GM21576 (cell line): ENCODE results near the gene PLXNA2.
A peak's percentile ranks its signal among the peaks of the same experiment; 100 is the strongest.

ENCODE experiments used
- ATAC-seq: cut with Tn5 transposase; IDR thresholded peaks from one replicate; pipeline ENCODE4 v1.9.1; 2021; ENCODE audit warnings: mild to moderate bottlenecking, moderate library complexity; ENCODE audit not compliant: unreplicated experiment

The PLXNA2 gene, protein sequence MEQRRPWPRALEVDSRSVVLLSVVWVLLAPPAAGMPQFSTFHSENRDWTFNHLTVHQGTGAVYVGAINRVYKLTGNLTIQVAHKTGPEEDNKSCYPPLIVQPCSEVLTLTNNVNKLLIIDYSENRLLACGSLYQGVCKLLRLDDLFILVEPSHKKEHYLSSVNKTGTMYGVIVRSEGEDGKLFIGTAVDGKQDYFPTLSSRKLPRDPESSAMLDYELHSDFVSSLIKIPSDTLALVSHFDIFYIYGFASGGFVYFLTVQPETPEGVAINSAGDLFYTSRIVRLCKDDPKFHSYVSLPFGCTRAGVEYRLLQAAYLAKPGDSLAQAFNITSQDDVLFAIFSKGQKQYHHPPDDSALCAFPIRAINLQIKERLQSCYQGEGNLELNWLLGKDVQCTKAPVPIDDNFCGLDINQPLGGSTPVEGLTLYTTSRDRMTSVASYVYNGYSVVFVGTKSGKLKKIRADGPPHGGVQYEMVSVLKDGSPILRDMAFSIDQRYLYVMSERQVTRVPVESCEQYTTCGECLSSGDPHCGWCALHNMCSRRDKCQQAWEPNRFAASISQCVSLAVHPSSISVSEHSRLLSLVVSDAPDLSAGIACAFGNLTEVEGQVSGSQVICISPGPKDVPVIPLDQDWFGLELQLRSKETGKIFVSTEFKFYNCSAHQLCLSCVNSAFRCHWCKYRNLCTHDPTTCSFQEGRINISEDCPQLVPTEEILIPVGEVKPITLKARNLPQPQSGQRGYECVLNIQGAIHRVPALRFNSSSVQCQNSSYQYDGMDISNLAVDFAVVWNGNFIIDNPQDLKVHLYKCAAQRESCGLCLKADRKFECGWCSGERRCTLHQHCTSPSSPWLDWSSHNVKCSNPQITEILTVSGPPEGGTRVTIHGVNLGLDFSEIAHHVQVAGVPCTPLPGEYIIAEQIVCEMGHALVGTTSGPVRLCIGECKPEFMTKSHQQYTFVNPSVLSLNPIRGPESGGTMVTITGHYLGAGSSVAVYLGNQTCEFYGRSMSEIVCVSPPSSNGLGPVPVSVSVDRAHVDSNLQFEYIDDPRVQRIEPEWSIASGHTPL (N-terminal part only)

DNA sequence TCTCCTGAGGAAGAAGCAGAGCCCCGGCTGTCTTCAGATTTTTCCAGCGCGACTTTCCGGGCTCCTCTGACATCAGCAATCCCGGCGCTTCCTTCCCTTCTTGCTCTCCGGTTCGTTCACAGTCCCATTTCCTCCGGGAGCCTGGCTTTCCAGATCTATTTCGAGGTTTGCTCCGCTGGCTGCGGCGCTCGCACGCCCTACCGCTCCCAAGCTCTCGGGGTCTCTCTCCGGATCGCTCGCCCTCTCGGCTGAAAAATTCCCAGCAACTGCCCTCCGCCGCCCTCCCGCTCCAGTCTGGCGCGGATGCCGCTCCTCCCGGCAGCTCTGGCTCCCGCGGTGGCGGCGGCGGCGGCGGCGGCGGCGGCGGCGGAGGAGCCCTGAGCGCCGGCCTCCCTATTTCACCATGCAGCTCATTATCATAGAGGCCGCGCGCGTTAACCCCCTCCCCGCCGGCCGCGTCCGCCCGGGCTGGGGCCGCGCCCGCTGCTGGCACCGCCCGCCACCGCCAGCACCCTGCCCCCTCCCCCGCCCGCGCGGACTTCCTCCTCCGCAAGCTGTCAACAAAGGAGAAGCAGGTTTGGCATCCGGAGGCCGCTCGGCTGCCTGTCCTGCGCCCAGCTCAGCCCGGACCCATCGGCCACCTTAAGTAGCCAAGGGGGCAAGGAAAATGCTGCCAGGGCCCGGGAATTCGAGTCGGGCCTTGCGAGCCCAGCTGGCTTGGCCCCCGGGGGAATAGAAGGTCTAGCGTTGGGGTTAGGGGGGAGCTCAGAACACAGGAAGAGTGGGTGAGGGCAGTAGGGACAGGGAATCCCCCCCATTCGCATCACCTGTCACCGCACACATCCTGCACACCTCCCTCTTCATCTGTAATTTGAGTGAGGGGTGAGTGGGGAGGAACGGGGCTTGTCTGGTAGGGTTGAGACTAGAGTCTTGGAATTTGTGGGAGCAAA, at the start of gene PLXNA2:
TSS of gene PLXNA2 (minus strand) at position 418 of the 950 bp plus-strand sequence. CDS start 26,462 bp downstream, outside the sequence.
- ATAC-seq = peak; percentile 40

DNA sequence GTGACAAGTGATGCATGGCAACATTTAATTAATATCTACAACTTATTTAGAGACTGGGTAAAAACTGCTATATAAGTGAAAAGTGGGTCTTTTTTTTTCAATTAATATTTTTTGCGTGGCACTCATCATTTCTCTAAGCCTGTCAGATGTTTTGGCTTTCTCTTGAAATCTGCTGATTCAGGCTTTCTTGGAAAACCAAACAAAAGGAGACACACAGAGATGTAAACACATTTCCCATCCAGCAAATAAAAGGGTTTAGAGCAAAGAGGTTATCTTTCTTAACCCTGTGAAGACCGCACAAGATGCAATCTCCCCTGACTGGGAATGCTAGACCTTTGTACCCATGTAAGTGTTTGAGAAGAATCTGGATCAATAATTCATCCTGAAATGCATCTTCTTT, 48.7 kb upstream of the PLXNA2 start:
- ATAC-seq = no peak

DNA sequence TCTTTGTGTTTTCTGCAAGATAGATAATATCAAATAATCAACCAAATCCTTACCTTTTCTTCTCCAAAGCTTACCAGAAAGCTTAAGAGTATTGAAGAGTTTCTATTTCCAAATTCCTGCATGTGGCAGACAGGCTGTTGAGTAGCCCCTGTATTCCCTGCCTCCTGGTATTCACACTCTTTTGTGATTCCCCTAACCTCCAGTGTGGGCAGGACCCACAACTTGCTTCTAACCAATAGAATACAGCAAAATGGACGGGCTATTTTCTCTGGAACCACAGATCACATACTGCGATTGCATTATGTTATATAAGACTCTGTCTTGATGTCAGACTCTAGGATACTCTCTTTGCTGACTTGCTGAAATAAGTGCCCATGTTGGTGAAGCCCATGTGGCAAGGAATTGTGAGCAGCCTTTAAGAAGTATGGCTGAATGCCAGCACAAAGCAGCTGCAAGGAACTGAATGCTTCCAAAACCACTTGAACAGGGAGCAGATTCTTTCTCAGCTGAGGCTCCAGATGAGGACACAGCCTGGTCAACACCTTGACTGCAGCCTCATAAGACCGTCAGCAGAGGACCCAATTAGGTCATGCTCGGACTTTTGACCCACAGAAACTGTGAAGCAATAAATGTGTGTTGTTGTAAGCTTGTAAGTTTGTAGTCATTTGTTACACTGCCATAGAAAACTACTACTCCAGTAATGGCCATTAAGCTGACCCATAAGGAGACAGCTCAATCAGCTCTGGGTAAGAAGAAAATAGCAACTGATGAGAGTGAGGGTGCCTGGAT, 47.9 kb upstream of the PLXNA2 start:
- ATAC-seq = no peak

DNA sequence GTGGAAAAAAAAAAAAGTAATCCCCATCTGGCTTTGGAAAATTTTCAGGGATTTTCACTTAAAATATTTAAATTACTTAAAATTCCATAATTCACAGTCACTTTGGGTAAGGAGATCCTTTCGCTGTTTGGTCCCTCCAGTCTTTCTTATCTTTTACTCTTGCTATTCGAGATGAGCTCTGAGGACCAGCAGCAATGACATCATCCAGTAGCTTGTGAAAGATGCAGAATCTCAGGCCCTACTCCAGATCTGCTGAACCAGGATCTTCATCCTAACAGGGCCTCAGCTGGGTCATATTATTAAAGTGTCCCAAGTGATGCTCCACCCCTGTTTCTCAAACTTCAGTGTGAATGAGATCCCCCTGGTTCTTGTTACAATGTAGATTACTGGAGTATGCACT, 46.9 kb upstream of the PLXNA2 start:
- ATAC-seq = no peak

DNA sequence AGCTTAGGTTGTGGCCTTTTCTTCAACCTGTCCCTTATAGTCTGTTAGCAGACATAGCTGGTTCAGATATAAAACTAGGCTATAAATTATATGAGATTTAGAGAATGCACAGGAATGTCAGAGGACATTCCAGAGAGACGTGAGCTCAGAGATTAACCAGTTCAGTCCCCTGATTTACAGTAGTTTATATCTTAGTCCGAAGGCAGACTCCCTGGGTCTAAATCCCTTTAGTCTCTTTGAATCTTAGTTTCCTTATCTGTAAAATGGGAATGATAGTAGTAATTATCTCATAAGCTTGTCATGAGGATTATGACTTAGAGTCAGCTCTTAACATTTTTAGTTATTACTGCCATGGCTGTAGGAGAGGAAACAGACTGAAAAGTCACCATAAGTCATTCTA, 45.5 kb upstream of the PLXNA2 start:
- no peak for ATAC-seq

DNA sequence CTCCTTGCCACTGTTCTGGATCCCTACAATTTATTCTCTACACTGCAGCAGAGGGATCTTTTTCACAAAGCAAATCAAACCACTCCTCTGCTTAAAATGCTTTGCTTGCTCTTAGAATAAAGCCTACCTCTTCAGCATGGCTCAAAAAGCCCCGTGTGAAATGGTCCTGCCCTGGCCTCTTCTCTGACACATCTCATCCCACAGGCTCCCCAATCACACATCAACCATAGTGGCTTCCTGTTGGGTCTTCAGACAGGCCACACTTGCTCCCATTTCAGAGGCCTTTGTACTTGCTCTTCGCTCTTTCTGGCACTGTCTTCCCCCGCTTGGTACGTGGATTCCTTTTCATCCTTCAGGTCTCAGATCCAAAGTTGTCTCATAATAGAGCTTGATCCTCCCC, 44.3 kb upstream of the PLXNA2 start:
- no peak for ATAC-seq

DNA sequence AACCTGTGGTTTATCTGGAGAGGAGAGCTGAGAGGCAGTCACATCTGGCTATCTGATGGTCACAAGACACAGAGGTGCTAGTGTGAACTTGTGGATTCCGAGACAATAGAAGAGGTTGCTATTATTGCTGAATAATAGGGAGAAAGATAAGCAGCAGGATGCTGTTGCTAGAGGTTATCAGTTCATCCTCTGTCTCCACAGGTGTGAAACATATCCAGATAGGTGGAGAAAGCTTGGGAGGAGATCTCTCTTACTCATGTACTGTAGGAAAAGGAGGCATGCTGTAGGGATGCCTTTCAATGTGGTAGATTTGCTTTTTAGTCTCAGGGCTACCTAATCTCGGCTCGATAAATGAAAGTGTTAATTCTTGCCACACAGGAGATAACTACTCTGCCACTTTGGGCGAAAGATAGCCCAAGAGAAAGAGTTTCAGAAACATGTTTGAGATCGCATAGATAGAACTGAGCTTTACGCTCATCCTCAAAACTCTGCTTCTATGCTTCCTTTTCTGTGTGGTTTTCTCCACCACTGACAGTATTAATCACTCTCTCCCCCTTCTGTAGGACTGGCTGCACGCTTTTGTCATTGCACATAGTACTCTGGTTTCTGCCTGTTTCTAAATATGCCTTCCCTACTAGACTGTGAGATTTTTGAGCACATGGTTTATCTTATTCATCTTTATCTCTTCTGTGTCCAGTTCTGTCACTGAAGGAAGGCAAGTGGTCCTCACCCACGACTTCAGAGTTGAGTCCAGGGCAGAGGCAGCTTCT, 36.7 kb upstream of the PLXNA2 start:
- no peak for ATAC-seq

DNA sequence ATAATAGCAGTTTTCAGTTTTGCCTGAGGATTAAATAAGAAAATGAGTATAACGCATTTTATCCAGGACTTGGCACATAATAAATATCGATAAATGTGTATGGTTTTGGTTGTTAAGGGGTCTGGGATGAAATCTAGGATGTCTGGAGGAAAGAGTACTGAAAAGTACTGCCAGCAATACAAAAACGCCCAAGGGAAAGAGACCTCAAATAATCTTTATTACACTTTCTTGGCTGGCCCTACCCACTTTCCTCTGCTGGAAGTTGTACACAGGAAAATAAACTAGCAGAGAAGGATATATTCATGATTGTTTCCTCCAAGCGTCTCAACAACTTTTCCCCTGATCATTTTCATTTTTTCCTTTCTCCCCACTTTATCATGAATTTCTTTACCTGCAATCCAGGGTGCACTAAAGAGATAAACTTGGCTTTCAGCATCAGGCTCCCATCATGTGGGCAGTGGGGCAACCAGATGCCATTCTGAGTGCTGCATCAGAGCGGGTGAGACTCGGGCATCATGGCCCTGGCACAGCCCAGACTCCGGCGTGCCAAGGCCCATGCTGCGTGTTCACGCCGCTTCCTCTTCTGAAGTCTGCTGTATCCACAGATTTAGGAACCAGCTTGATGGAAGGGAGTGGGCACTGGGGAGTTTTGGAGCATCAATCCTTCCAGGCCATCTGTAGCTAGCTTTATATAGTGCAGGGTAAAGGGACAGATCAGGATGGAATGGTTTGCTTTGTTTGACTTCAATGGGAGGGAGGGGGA, 35.8 kb upstream of the PLXNA2 start:
- ATAC-seq = no peak

DNA sequence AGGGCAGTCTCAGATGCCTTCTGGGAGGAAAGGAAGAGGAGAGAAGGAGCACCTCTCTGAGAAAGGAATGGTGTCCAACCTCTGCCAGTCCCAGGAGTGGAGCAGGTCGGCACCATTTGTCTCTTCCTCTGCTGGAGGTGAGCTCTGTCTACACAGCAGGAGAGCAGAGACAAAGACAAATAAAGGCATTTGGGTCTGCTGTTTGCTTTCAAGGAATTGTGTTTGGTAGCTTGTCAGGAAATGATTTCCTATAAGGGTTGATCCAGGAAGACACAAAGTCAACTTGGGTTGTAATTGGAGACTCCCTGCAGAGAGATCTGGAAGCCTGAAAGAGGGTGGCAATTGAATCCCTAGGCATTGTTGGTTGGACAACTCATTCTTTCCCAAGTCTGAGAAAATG, 34.5 kb upstream of the PLXNA2 start:
- ATAC-seq = no peak

DNA sequence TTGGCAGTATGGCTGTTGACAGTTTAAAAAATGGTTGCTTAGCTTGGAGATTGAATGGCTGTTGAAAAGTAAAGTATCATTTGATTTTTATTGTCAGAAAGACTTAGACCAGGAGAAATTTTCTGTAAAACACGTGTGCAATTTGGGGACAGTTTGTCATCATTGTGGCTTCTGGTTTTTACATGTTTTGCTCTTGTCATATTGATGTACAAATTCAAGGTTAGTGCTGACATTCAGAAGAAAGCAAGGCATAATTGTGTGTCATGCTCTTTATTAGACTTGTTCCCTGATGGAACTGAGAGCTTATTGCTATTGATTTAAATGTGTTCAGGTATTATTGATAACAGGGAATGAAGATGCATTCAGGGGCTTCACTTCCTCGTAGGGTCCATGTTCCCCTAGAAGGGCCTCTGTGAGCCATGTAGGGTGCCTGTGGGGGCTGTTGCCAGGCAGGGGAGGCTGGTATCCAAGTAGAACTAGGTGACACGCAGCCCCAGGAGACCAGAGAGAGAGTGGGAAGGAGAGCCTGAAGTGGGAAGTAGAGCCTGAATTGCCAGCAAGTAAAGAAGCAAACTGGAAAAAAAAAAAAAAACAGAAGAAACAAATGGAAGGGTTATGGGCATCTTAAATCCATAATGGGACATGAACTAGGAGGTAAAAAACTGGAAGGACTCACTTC, 32.7 kb upstream of the PLXNA2 start:
- ATAC-seq = no peak

DNA sequence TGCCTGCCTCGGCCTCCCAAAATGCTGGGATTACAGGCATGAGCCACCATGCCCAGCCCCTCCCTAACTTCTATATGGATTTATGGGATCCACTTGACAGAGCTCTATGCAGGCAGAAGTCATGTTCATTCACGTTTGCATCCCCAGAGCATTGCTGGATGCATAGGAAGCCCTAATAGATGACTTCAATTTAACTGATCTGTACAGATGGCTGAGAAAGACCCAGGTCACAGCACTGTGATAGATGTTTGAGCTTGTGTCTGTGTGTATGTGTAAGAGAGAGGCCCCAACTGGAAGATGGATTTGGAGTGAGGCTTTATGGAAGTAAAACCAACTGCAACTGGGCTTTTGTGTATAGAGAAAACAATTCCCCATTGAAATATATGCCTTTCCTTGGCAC, 30.9 kb upstream of the PLXNA2 start:
- no peak for ATAC-seq

DNA sequence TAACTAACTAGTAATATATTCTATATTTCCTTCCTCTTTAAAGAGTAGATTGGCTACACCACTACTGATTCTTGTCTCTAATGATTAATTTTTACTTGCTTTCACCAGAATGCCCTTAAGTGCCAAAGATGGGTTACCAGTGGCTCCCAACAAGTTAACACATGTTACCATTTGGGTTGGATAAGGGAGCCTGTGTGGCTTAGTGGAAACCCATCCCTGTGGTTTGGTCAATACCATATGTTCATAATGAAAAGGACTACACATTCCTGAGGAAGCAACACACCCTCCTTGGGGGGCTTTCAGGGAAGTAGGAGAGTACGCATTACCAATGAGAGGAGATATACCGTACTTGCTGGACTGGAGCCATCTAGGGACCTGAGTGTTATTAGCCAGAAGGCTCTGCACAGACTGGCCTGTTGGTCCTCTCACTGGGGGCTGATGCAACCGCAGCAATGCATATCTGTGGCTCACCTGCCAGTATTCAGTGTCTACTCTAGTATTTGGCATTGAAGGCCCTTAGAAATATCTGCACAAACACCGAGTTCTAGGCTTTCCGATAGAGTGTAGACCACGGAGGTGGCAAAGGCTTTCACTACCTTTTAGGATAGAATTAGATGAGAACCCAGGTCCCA, 29.3 kb upstream of the PLXNA2 start:
- ATAC-seq = no peak

DNA sequence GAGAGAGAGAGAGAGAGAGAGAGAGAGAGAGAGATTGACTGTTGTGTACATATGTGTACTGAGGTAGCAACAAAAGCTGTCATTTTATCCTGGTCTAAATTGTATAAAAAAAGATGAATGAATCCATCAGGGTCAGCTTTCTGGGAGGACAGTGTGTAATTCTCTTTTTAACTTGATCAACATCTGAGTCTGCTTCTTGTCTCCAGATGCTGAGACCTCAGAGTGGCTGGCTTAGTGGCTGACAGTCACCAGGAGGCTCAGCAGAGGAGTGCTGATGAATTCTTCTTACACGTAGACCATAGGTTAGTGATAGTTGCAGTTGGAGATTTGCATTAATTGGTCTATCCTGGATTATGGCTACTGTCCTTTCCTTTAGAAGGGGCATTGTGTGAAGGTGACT, 28.5 kb upstream of the PLXNA2 start:
- no peak for ATAC-seq

DNA sequence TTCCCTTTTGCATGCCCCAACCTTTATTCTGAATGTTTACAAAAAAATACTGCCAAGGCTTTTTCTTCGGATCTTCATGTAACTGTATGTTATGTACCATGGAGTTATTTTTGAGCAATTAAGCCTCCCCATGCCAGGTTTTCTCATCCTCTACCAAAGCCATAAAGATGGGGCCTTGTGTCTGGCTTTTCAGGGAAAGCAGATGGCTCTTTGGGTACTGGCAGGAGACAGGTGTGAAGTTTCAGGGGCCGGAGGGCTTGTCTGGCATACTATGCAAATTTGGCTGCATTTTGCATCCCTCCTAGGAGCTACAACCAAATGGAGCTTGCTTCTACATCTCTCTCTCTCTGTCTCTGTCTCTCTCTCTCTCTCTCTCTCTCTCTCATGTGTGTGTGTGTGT, 28.1 kb upstream of the PLXNA2 start:
- no peak for ATAC-seq

DNA sequence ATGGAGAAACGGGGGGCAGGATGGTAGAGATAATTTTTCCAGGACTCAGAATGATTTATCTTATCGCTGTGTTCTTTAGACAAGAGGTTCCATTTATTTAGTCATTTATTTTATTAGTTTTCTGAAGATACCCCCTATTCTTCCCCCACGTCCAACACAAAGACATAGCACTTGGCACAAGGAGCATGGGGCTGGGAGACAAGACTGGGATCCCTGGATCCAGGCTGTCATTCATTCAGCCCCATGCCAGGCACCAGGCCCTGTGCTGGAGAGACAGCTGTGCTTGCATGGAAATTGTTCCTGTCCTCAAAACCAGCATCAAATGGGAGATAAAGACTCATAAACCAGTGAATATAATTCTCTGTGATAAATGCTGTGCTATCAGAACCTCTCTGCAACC, 27.1 kb upstream of the PLXNA2 start:
- no peak for ATAC-seq

DNA sequence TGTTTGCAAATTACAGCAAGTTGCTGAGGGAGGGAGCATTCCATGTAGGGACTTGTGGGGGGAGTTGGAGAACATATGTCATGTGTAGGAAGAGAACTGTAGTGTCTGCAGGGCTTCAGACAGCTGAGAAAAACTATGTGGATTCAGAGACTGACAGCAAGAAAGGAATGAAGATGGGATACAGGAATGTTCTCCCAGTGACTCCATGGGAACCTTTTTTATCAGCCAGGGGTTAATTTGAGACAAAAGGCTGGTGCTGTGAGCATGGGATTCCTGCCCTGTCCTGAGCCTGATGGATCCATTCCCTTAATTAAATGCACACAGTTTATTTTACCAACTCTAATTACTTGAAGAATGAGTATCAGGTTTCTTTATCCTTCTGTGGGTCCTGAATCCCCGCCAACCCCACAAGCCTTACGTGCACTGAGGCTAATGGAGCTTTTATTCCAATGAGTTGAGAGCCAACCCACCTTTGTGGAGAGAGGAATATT, 26.5 kb upstream of the PLXNA2 start:
- ATAC-seq = no peak

DNA sequence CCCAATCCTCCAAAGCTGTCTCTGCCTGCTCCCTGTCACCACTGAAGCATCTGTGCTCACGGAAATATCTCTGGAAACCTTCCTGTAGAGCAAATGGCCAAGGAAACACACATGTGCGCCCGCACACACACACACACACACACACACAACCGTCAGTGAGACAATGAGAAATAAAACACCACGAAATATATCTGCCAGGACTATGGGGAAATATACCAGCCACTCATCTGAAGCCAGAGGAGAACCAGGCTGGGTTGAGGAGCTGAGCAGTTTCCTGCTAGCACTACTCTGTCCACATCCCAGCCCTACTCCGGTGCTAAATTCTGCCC, 25.1 kb upstream of the PLXNA2 start:
- no peak for ATAC-seq
